Choroid plexus epithelial cell (primary cell): ENCODE results near the gene AKR1A1.
"Not testable (repeated sequence)": the region's sequence is repeated elsewhere in the genome, so short reads cannot be mapped to it uniquely, and the experiment has no call there.

ENCODE experiments used
- DNase-seq: peaks from one replicate; pipeline ENCODE4 v3.0.0-alpha.2; 2010; ENCODE audit warnings: low read depth
- H3K4me3 ChIP-seq: 2 replicates; pipeline ENCODE4 v1.5.1; 2011; ENCODE audit warnings: low read depth, mild to moderate bottlenecking, control low read depth, low read length, moderate library complexity
- CTCF ChIP-seq: conservative IDR thresholded peaks from 2 replicates; pipeline ENCODE4 v1.5.1; 2011; ENCODE audit warnings: low read depth, mild to moderate bottlenecking, control low read depth, inconsistent platforms, low read length, moderate library complexity

AKR1A1 gene

GRCh38 chr1:45510036-45510971 lies 40.3 kb upstream of the AKR1A1 start:
- DNase-seq: no peak
- no peak for TF ChIP-seq CTCF
- H3K4me3 ChIP-seq: no peak overlapping the region

GRCh38 chr1:45510972-45511527 lies 39.6 kb upstream of the AKR1A1 start:
- no peak for DNase-seq
- H3K4me3 ChIP-seq: no peak overlapping the region
- no peak for TF ChIP-seq CTCF

GRCh38 chr1:45512641-45513054 lies 38.0 kb upstream of the AKR1A1 start:
- TF ChIP-seq CTCF: peak; percentile 84
- DNase-seq: peak; percentile 83
- H3K4me3 ChIP-seq: no peak overlapping the region

- DNase-seq, H3K4me3 ChIP-seq: not testable (repeated sequence)
Measured at GRCh38 chr1:45513532-45514260, 36.9 kb upstream of the AKR1A1 start.

- H3K4me3 ChIP-seq: no peak overlapping the region
- no peak for TF ChIP-seq CTCF
- DNase-seq: no peak
Measured at GRCh38 chr1:45516036-45516435, 34.6 kb upstream of the AKR1A1 start.

- no peak for TF ChIP-seq CTCF
- no peak overlapping the region for H3K4me3 ChIP-seq
- no peak for DNase-seq
Measured at GRCh38 chr1:45516465-45516864, 34.2 kb upstream of the AKR1A1 start.

- not testable (repeated sequence) for DNase-seq, H3K4me3 ChIP-seq
Measured at GRCh38 chr1:45518366-45518765, 32.3 kb upstream of the AKR1A1 start.
